IMR-90 (cell line): ENCODE results near the gene POU2F1. TPM values are rescaled to one million over a fixed set of nuclear protein-coding genes. Genes with fewer than 3 reads are reported as not detected.

ENCODE experiments used
- ATAC-seq: fragments of 200-7000 bp; cut with Tn5 transposase; 2 replicates; pipeline ENCODE4 v1.9.1; 2020; ENCODE audit warnings: low read depth, mild to moderate bottlenecking, moderate library complexity
- BruUV-seq: library from RNA; stranded (reverse); fragments of 400-500 nt; replicated peaks from 2 replicates; lab custom pipeline; 2021; lab: Mats Ljungman, UMichigan
- CTCF ChIA-PET: fragments of 300-600 bp; formaldehyde crosslinking; extraction: SDS; loops from one replicate; lab custom pipeline; 2021; ENCODE audit warnings: antibody characterized with exemption; lab: Yijun Ruan, JAX
- POLR2A ChIA-PET: fragments of 300-600 bp; sonication (Branson Sonifier 250); formaldehyde crosslinking; loops from one replicate; lab custom pipeline; 2022; ENCODE audit warnings: antibody characterized with exemption; ENCODE audit not compliant: unreplicated experiment; lab: Charles Lee
- DNase-seq: peaks from one replicate; pipeline ENCODE4 v3.0.0; 2013
- H2AFZ ChIP-seq: replicated peaks from 2 replicates; pipeline ENCODE3; 2013; ENCODE audit warnings: low read length, mild to moderate bottlenecking; ENCODE audit not compliant: poor library complexity
- H2AK5ac ChIP-seq: 2 replicates; pipeline ENCODE4 v1.6.1; 2013; ENCODE audit warnings: low read depth, low read length, inconsistent platforms
- H2AK9ac ChIP-seq: replicated peaks from 2 replicates; pipeline ENCODE3; 2013; ENCODE audit warnings: mild to moderate bottlenecking, low read depth, low read length, moderate library complexity; ENCODE audit not compliant: poor library complexity
- H2BK120ac ChIP-seq: 2 replicates; pipeline ENCODE4 v1.6.1; 2013; ENCODE audit warnings: low read depth, low read length, inconsistent platforms
- H2BK15ac ChIP-seq: 3 replicates; pipeline ENCODE4 v1.6.1; 2013; ENCODE audit warnings: low read depth, low read length, inconsistent platforms
- H2BK20ac ChIP-seq: 2 replicates; pipeline ENCODE4 v1.6.1; 2013; ENCODE audit warnings: low read depth, mild to moderate bottlenecking, inconsistent platforms, low read length, moderate library complexity
- H2BK5ac ChIP-seq: 2 replicates; pipeline ENCODE4 v1.6.1; 2013; ENCODE audit warnings: mild to moderate bottlenecking, low read depth, low read length, inconsistent platforms; ENCODE audit not compliant: poor library complexity, severe bottlenecking
- H3K14ac ChIP-seq: replicated peaks from 2 replicates; pipeline ENCODE4 v1.6.1; 2013; ENCODE audit warnings: low read depth, low read length, inconsistent platforms
- H3K18ac ChIP-seq: 2 replicates; pipeline ENCODE4 v1.6.1; 2013; ENCODE audit warnings: low read depth, low read length, control low read depth
- H3K23ac ChIP-seq: 2 replicates; pipeline ENCODE4 v1.6.1; 2013; ENCODE audit warnings: low read depth, low read length, inconsistent platforms
- H3K27ac ChIP-seq: 2 replicates; pipeline ENCODE4 v1.5.1; 2013; ENCODE audit warnings: mild to moderate bottlenecking, control low read depth, low read length; ENCODE audit not compliant: insufficient read depth
- H3K27me3 ChIP-seq: 2 replicates; pipeline ENCODE4 v1.6.1; 2013; ENCODE audit warnings: low read length; ENCODE audit not compliant: control insufficient read depth, insufficient read depth
- H3K36me3 ChIP-seq: 2 replicates; pipeline ENCODE4 v1.6.1; 2013; ENCODE audit warnings: low read length, mixed read lengths; ENCODE audit not compliant: control insufficient read depth, insufficient read depth
- H3K4ac ChIP-seq: 2 replicates; pipeline ENCODE4 v1.6.1; 2013; ENCODE audit warnings: low read depth, low read length, inconsistent platforms
- H3K4me1 ChIP-seq: 2 replicates; pipeline ENCODE4 v1.6.1; 2013; ENCODE audit warnings: low read length, mixed read lengths; ENCODE audit not compliant: control insufficient read depth, insufficient read depth
- H3K4me2 ChIP-seq: 2 replicates; pipeline ENCODE4 v1.6.1; 2013; ENCODE audit warnings: low read depth, mild to moderate bottlenecking, control low read depth, low read length, moderate library complexity
- H3K4me3 ChIP-seq: 2 replicates; pipeline ENCODE4 v1.5.1; 2013; ENCODE audit warnings: low read depth, mild to moderate bottlenecking, control low read depth, low read length, moderate library complexity; ENCODE audit not compliant: insufficient read depth
- H3K56ac ChIP-seq: 2 replicates; pipeline ENCODE4 v1.6.1; 2013; ENCODE audit warnings: low read length, inconsistent platforms; ENCODE audit not compliant: insufficient read depth; ENCODE audit errors: extremely low read depth
- H3K79me1 ChIP-seq, 2 experiments: 2 replicates each; pipeline ENCODE4 v1.6.1; 2013; ENCODE audit warnings: low read length in 2 of 2, inconsistent platforms in 1 of 2, low read depth in 1 of 2
- H3K9ac ChIP-seq: 2 replicates; pipeline ENCODE4 v1.6.1; 2013; ENCODE audit warnings: low read depth, low read length, control low read depth
- H3K9me1 ChIP-seq: 2 replicates; pipeline ENCODE4 v1.6.1; 2013; ENCODE audit warnings: low read length, inconsistent platforms; ENCODE audit not compliant: insufficient read depth
- H3K9me3 ChIP-seq: 2 replicates; pipeline ENCODE4 v1.6.1; 2013; ENCODE audit warnings: low read length; ENCODE audit not compliant: control insufficient read depth, insufficient read depth
- H4K20me1 ChIP-seq: 2 replicates; pipeline ENCODE4 v1.6.1; 2013; ENCODE audit warnings: low read length, inconsistent platforms; ENCODE audit not compliant: insufficient read depth
- H4K5ac ChIP-seq: 2 replicates; pipeline ENCODE4 v1.6.1; 2013; ENCODE audit warnings: mild to moderate bottlenecking, low read depth, low read length, control low read depth
- H4K8ac ChIP-seq, 2 experiments: 2 replicates each; pipeline ENCODE4 v1.6.1; 2013; ENCODE audit warnings: low read depth in 2 of 2, low read length in 2 of 2, control low read depth in 1 of 2, inconsistent platforms in 1 of 2
- H4K91ac ChIP-seq: 2 replicates; pipeline ENCODE4 v1.6.1; 2013; ENCODE audit warnings: low read depth, low read length, inconsistent platforms; ENCODE audit not compliant: insufficient read depth
- CEBPB ChIP-seq: IDR thresholded peaks from 2 replicates; pipeline ENCODE4 v1.6.1; 2012; ENCODE audit warnings: low read depth, low read length, improper control_type of control experiment
- CHD1 ChIP-seq: IDR thresholded peaks from 2 replicates; pipeline ENCODE4 v1.6.1; 2012; ENCODE audit warnings: low read depth, low read length, improper control_type of control experiment
- CTCF ChIP-seq: conservative IDR thresholded peaks from 2 replicates; pipeline ENCODE4 v1.5.1; 2012; ENCODE audit warnings: mild to moderate bottlenecking, low read depth, low read length, improper control_type of control experiment
- ELK1 ChIP-seq: fragments of 150-350 bp; IDR thresholded peaks from 2 replicates; pipeline ENCODE4 v1.6.1; 2016; ENCODE audit warnings: low read depth, mild to moderate bottlenecking, low read length, moderate library complexity, borderline replicate concordance
- FOS ChIP-seq: fragments of 150-350 bp; IDR thresholded peaks from 2 replicates; pipeline ENCODE4 v1.6.1; 2016; ENCODE audit warnings: low read depth, low read length
- MAFK ChIP-seq: IDR thresholded peaks from 2 replicates; pipeline ENCODE4 v1.6.1; 2012; ENCODE audit warnings: low read depth, low read length, improper control_type of control experiment
- MAZ ChIP-seq: IDR thresholded peaks from 2 replicates; pipeline ENCODE4 v1.6.1; 2012; ENCODE audit warnings: low read depth, mild to moderate bottlenecking, low read length, improper control_type of control experiment, moderate library complexity, borderline replicate concordance
- RFX5 ChIP-seq: IDR thresholded peaks from 2 replicates; pipeline ENCODE4 v1.8.0; 2012; ENCODE audit warnings: low read depth, mild to moderate bottlenecking, low read length, moderate library complexity
- SMC3 ChIP-seq: fragments of 150-350 bp; IDR thresholded peaks from 2 replicates; pipeline ENCODE4 v1.6.1; 2016; ENCODE audit warnings: low read depth, mild to moderate bottlenecking, antibody characterized with exemption, low read length, moderate library complexity
- USF2 ChIP-seq: fragments of 150-350 bp; IDR thresholded peaks from 2 replicates; pipeline ENCODE4 v1.6.1; 2017; ENCODE audit warnings: mild to moderate bottlenecking, antibody characterized with exemption, low read length, low read depth
- WGBS, 2 experiments: methylation state at CpG; one replicate each; pipeline versions ENCODE4 v1.1.5 to v1.1.7; 2013; ENCODE audit warnings: missing lambda C conversion rate in 2 of 2; ENCODE audit not compliant: insufficient read length in 1 of 2; ENCODE audit errors: extremely low coverage in 2 of 2; 5-methylcytosine and 5-hydroxymethylcytosine counted together
- dilution Hi-C: fragments of 300-500 bp; cut with HindIII; formaldehyde crosslinking; loops from one replicate; pipeline ENCODE4 v1.14.3; 2018; ENCODE audit warnings: low sequenced_read_pairs; ENCODE audit not compliant: unreplicated experiment
- in situ Hi-C: fragments of 300-500 bp; cut with MboI; formaldehyde crosslinking; loops from 3 replicates; pipeline ENCODE4 v1.14.3; 2019; ENCODE audit warnings: low sequenced_read_pairs, inconsistent platforms, mixed read lengths
- intact Hi-C: fragments of 100-400 bp; cut with micrococcal nuclease; formaldehyde crosslinking; loops from 2 replicates; pipeline ENCODE4 v1.10.0; 2022
- polyA plus RNA-seq, 3 experiments: library from polyadenylated mRNA; depleted of rRNA; stranded (reverse); fragments of >200 nt; gene quantifications; 2 replicates each; pipeline ENCODE4 v1.2.3, GENCODE V29; 2012; ENCODE audit warnings: low replicate concordance in 1 of 3
- total RNA-seq: library from RNA; depleted of rRNA; stranded (reverse); fragments of >200 nt; gene quantifications from 2 replicates; pipeline ENCODE4 v1.2.3, GENCODE V29; 2012

Gene POU2F1
- total and polyA plus RNA-seq, 2 of the 4 experiments (the other 2 are of a cell fraction) = 1.2 to 3.4 TPM

GRCh38 chr1:167412072-167412471 is 191.4 kb downstream of the POU2F1 start:
- no CpG with 5 or more reads among the region's 4 CpGs for WGBS, 2 experiments
- no peaks in the 10 kb centered on the region for H4K20me1 ChIP-seq
- no peak overlapping the region for H3K4me2 ChIP-seq
- no peaks in the 10 kb centered on the region for H3K27me3 ChIP-seq
- in situ Hi-C loops = no loop called here
- no peak overlapping the region for H2BK5ac ChIP-seq
- no peaks in the 10 kb centered on the region for H3K9me1 ChIP-seq
- no peak overlapping the region for H2AK5ac ChIP-seq
- H2BK15ac ChIP-seq = no peak overlapping the region
- H2AK9ac ChIP-seq = no peak overlapping the region
- H3K9ac ChIP-seq = no peak overlapping the region
- BruUV-seq = no TSS peak
- TF ChIP-seq USF2 (no peak), MAZ (no peak), FOS (no peak), MAFK (no peak), CTCF (no peak), ELK1 (no peak), RFX5 (no peak), CHD1 (no peak), CEBPB (no peak), SMC3 (no peak)
- H4K8ac ChIP-seq = no peak overlapping the region
- H3K9me3 ChIP-seq = no peaks in the 10 kb centered on the region
- no peak overlapping the region for H4K91ac ChIP-seq
- H2BK120ac ChIP-seq = no peak overlapping the region
- no peak overlapping the region for H3K4ac ChIP-seq
- ChIA-PET CTCF (interaction anchor here (0.6 kb wide), 1 partner anchor 1613 kb away, joined by 3 read pairs; no protein-coding TSS in a partner anchor), POLR2A (no interaction called here)
- ATAC-seq (no peak), DNase-seq (no peak)
- intact Hi-C loops = no loop called here
- H3K79me1 ChIP-seq = no peaks in the 10 kb centered on the region
- dilution Hi-C loops = no loop called here
- H4K5ac ChIP-seq = no peak overlapping the region
- no peak overlapping the region for H3K27ac ChIP-seq
- H3K18ac ChIP-seq = no peak overlapping the region
- no peak overlapping the region for H3K4me3 ChIP-seq
- no peak overlapping the region for H3K23ac ChIP-seq
- H3K14ac ChIP-seq = no peak overlapping the region
- H3K36me3 ChIP-seq = peaks cover 13% of the 10 kb centered on the region
- H2BK20ac ChIP-seq = no peak overlapping the region
- H2AFZ ChIP-seq = no peak overlapping the region
- no peak overlapping the region for H3K56ac ChIP-seq
- no peaks in the 10 kb centered on the region for H3K4me1 ChIP-seq
